Stimulated activated CD4-positive, alpha-beta T cell treated with anti-CD3 and anti-CD28 coated beads, Interleukin-12 subunit alpha, Interleukin-12 subunit beta, amount 100 ng/mL, for 24 hours (primary cell): ENCODE results near the gene MYO7B.

Experiments
- DNase-seq, 2 experiments: peaks; one replicate each; pipeline ENCODE4 v3.0.0-alpha.2; 2020; ENCODE audit warnings: low read depth in 2 of 2

MYO7B gene

GRCh38 chr2:127679680-127680361, 144.3 kb downstream of the MYO7B start:
- DNase-seq = no peak

- DNase-seq = no peak
These were observed 145.3 kb downstream of the MYO7B start for GRCh38 chr2:127680706-127681287.

- DNase-seq = no peak
These were observed 145.9 kb downstream of the MYO7B start for GRCh38 chr2:127681288-127681804.

- DNase-seq = no peak
These were observed 146.7 kb downstream of the MYO7B start for GRCh38 chr2:127681976-127682857.

GRCh38 chr2:127683056-127683455, 147.6 kb downstream of the MYO7B start:
- no peak for DNase-seq

DNA sequence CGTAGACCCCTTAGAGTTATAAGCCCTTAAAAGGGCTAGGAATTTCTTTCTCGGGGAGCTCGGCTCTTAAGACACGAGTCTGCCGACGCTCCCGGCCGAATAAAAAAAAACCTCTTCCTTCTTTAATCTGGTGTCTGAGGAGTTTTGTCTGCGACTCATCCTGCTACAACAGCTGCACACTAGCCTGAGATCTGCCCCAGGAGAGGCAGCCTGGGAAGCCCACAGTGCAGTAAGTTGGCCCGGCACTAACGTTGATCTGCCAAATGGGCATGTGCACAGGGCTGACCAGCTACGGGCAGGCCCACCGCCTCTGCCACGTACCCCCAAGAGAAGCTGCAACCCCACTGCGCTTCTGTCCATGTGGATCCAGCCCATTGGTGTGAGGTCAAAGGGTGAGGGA, 148.3 kb downstream of the MYO7B start:
- no peak for DNase-seq

GRCh38 chr2:127685410-127686080, 150.1 kb downstream of the MYO7B start:
- no peak for DNase-seq
